HG03520 (cell line): ENCODE results near the gene TRAP1.
A peak's percentile ranks its signal among the peaks of the same experiment; 100 is the strongest.

Source experiments
- ATAC-seq: cut with Tn5 transposase; IDR thresholded peaks from one replicate; pipeline ENCODE4 v1.9.1; 2021; ENCODE audit warnings: mild to moderate bottlenecking, moderate library complexity; ENCODE audit not compliant: unreplicated experiment

Gene TRAP1

GRCh38 chr16:3717235-3718018 lies at the start of gene TRAP1:
Gene TRAP1, minus strand, starts transcription at chr16:3717524. Its CDS starts 16 bp downstream, at chr16:3717508.
- ATAC-seq, result peak; percentile 87

- ATAC-seq, result no peak
Observed at GRCh38 chr16:3766177-3766576, 48.9 kb upstream of the TRAP1 start.

- ATAC-seq, result no peak
Observed at GRCh38 chr16:3764409-3764808, 47.1 kb upstream of the TRAP1 start.

- ATAC-seq, result no peak
Observed at GRCh38 chr16:3762107-3762750, 44.9 kb upstream of the TRAP1 start.

- no peak for ATAC-seq
Observed at GRCh38 chr16:3761375-3762106, 44.2 kb upstream of the TRAP1 start.

GRCh38 chr16:3760518-3760917 lies 43.2 kb upstream of the TRAP1 start:
- ATAC-seq, result no peak

- ATAC-seq, result no peak
Observed at GRCh38 chr16:3759736-3760135, 42.4 kb upstream of the TRAP1 start.

- ATAC-seq, result no peak
Observed at GRCh38 chr16:3756113-3756512, 38.8 kb upstream of the TRAP1 start.

GRCh38 chr16:3755249-3755648 lies 37.9 kb upstream of the TRAP1 start:
- ATAC-seq, result no peak

GRCh38 chr16:3754772-3755171 lies 37.4 kb upstream of the TRAP1 start:
- ATAC-seq, result no peak

GRCh38 chr16:3754081-3754703 lies 36.9 kb upstream of the TRAP1 start:
- no peak for ATAC-seq

- no peak for ATAC-seq
Observed at GRCh38 chr16:3752984-3753383, 35.7 kb upstream of the TRAP1 start.

GRCh38 chr16:3751878-3752277 lies 34.6 kb upstream of the TRAP1 start:
- ATAC-seq, result no peak

GRCh38 chr16:3748307-3748706 lies 31.0 kb upstream of the TRAP1 start:
- no peak for ATAC-seq

GRCh38 chr16:3745751-3746355 lies 28.5 kb upstream of the TRAP1 start:
- ATAC-seq, result no peak

- no peak for ATAC-seq
Observed at GRCh38 chr16:3744018-3744417, 26.7 kb upstream of the TRAP1 start.

- no peak for ATAC-seq
Observed at GRCh38 chr16:3740934-3741333, 23.6 kb upstream of the TRAP1 start.

- ATAC-seq, result no peak
Observed at GRCh38 chr16:3740186-3740585, 22.9 kb upstream of the TRAP1 start.

- ATAC-seq, result no peak
Observed at GRCh38 chr16:3739636-3740035, 22.3 kb upstream of the TRAP1 start.

- ATAC-seq, result no peak
Observed at GRCh38 chr16:3738541-3738940, 21.2 kb upstream of the TRAP1 start.

GRCh38 chr16:3738128-3738527 lies 20.8 kb upstream of the TRAP1 start:
- no peak for ATAC-seq
